B cell (primary cell): ENCODE data around the gene FAM170B.

Source experiments
- EZH2 ChIP-seq: IDR thresholded peaks from 2 replicates; pipeline ENCODE4 v1.6.1; 2012; ENCODE audit warnings: borderline replicate concordance, low read depth, mild to moderate bottlenecking, moderate library complexity, low read length; ENCODE audit not compliant: insufficient read depth, poor library complexity, severe bottlenecking
- TF ChIP-seq, protein P1 (sequence below): fragments of 200-600 bp; IDR thresholded peaks from one replicate; pipeline ENCODE4 v1.8.0; 2022; ENCODE audit warnings: antibody characterized with exemption, mild to moderate bottlenecking

DNA sequence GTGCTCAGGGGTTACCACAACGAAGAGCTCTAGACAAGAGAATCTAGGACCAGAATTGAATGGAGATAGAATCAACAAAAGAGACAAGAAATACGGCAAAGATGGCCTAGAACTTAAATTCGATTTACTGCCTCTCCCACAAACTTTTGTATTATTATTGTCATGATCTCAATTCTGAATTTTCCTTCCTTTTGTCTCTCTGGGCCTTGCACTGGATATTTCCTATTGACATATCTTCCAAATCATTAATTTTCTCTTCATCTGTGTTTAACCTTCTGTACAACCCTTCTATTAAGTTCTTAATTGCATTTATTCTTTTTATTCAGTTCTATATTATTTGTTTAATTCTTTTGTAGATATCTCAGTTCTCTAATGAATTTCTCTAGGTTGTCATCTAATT lies 46.9 kb downstream of the FAM170B start:
- TF ChIP-seq, protein P1, sequence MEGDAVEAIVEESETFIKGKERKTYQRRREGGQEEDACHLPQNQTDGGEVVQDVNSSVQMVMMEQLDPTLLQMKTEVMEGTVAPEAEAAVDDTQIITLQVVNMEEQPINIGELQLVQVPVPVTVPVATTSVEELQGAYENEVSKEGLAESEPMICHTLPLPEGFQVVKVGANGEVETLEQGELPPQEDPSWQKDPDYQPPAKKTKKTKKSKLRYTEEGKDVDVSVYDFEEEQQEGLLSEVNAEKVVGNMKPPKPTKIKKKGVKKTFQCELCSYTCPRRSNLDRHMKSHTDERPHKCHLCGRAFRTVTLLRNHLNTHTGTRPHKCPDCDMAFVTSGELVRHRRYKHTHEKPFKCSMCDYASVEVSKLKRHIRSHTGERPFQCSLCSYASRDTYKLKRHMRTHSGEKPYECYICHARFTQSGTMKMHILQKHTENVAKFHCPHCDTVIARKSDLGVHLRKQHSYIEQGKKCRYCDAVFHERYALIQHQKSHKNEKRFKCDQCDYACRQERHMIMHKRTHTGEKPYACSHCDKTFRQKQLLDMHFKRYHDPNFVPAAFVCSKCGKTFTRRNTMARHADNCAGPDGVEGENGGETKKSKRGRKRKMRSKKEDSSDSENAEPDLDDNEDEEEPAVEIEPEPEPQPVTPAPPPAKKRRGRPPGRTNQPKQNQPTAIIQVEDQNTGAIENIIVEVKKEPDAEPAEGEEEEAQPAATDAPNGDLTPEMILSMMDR = no peak
- no peak for TF ChIP-seq EZH2
